ENCODE measurements around the gene EDAR. TPM values are rescaled to one million over a fixed set of nuclear protein-coding genes. Genes with fewer than 3 reads are reported as not detected.

Gene EDAR
- total and polyA plus RNA-seq, 7 donors: under 0.01 to 0.87 TPM; not detected in 5

DNA sequence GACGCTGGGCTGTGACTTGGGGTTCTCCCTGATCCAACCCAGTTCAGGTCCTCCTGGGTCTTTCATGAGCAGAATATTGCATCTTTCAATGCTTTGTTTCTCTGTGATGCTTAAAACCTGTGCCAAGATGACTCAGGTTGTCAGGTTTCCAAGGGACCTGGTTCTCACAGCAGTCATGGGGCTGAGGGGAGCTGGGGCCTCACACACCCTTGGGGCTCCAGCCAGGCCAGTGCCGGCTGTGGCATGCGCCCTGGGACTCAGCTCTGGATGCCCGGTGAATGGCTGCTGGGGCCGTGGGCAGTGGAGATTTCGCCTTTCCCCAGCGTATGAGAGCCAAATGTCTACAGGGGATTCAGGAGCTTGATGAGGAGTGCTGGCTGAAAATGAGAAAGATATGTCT is 29.6 kb downstream of the EDAR start:
- no peak overlapping the region for H3K27ac ChIP-seq
- no peaks in the 10 kb centered on the region for H3K27me3 ChIP-seq
- no peak for TF ChIP-seq POLR2A (IDR thresholded peaks at IDR 0.05)
- no peaks in the 10 kb centered on the region for H3K9me3 ChIP-seq
- H3K36me3 ChIP-seq: no peaks in the 10 kb centered on the region
- no peak overlapping the region for H3K4me3 ChIP-seq
- intact Hi-C loops (cut with DNase I): no loop called here
- H3K4me1 ChIP-seq: no peaks in the 10 kb centered on the region
- 79 to 93% methylated on average over 7 of the region's 7 CpGs for WGBS, 2 donors
- no peak for DNase-seq

GRCh38 chr2:108958632-108959341 is 30.2 kb downstream of the EDAR start:
- intact Hi-C loops (cut with DNase I): no loop called here
- H3K9me3 ChIP-seq: no peaks in the 10 kb centered on the region
- TF ChIP-seq POLR2A (IDR thresholded peaks at IDR 0.05) (no peak), POLR2AphosphoS5 (IDR thresholded peaks at IDR 0.05) (no peak), EP300 (IDR thresholded peaks at IDR 0.05) (no peak)
- TF ChIP-seq, protein P1, sequence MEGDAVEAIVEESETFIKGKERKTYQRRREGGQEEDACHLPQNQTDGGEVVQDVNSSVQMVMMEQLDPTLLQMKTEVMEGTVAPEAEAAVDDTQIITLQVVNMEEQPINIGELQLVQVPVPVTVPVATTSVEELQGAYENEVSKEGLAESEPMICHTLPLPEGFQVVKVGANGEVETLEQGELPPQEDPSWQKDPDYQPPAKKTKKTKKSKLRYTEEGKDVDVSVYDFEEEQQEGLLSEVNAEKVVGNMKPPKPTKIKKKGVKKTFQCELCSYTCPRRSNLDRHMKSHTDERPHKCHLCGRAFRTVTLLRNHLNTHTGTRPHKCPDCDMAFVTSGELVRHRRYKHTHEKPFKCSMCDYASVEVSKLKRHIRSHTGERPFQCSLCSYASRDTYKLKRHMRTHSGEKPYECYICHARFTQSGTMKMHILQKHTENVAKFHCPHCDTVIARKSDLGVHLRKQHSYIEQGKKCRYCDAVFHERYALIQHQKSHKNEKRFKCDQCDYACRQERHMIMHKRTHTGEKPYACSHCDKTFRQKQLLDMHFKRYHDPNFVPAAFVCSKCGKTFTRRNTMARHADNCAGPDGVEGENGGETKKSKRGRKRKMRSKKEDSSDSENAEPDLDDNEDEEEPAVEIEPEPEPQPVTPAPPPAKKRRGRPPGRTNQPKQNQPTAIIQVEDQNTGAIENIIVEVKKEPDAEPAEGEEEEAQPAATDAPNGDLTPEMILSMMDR (IDR thresholded peaks at IDR 0.05): no peak
- no peak for DNase-seq
- no peaks in the 10 kb centered on the region for H3K27me3 ChIP-seq
- no peaks in the 10 kb centered on the region for H3K4me1 ChIP-seq
- no peak overlapping the region for H3K27ac ChIP-seq
- H3K36me3 ChIP-seq: no peaks in the 10 kb centered on the region
- no peak overlapping the region for H3K4me3 ChIP-seq
- 74 to 89% methylated on average over 7 of the region's 7 CpGs for WGBS, 2 donors

- DNase-seq: no peak
These were observed 31.0 kb downstream of the EDAR start for GRCh38 chr2:108958002-108958401.

DNA sequence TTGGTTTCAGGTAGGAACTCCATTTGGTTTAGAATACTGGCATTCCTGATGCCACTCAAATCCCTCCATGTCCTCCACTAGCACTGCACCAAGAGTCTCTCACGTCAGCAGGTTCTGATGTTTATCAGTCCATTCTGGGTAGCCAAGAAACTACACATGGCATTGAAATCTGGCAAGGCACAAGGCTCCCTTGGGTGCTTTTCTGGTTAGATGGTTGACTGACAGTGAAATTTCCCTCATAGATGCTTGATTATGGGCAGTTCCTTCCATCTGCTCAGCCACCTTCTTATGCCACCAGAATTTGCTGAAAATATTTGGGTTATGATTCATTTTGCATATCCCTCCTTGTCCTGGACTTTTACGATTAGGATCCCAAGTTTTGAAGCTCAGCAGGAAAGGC is 32.6 kb downstream of the EDAR start:
- TF ChIP-seq POLR2AphosphoS5 (IDR thresholded peaks at IDR 0.05) (no peak), POLR2A (IDR thresholded peaks at IDR 0.05) (no peak), EP300 (IDR thresholded peaks at IDR 0.05) (no peak)
- TF ChIP-seq, protein P1 (IDR thresholded peaks at IDR 0.05): no peak
- intact Hi-C loops (cut with DNase I): no loop called here
- H3K4me1 ChIP-seq: no peaks in the 10 kb centered on the region
- no peak for DNase-seq
- no peak overlapping the region for H3K27ac ChIP-seq
- WGBS, 2 donors: 87 to 88% methylated on average over 2 of the region's 2 CpGs
- H3K4me3 ChIP-seq: no peak overlapping the region
- no peaks in the 10 kb centered on the region for H3K36me3 ChIP-seq
- H3K9me3 ChIP-seq: peaks cover 0 to 6% (median 0%) of the 10 kb centered on the region in 4 donors
- H3K27me3 ChIP-seq: no peaks in the 10 kb centered on the region

More at GRCh38 chr2:108958002-108958401, 31.0 kb downstream of the EDAR start:
- TF ChIP-seq POLR2AphosphoS5 (IDR thresholded peaks at IDR 0.05): no peak
- TF ChIP-seq, protein P1 (IDR thresholded peaks at IDR 0.05): no peak
- TF ChIP-seq POLR2A (IDR thresholded peaks at IDR 0.05): no peak
- TF ChIP-seq EP300 (IDR thresholded peaks at IDR 0.05): no peak
- intact Hi-C loops (cut with DNase I): no loop called here
- no peak overlapping the region for H3K27ac ChIP-seq
- no peaks in the 10 kb centered on the region for H3K36me3 ChIP-seq
- H3K4me1 ChIP-seq: no peaks in the 10 kb centered on the region
- H3K27me3 ChIP-seq: no peaks in the 10 kb centered on the region
- peaks cover 0 to 1% (median 0%) of the 10 kb centered on the region in 4 donors for H3K9me3 ChIP-seq
- 14 to 49% methylated on average over 8 of the region's 8 CpGs for WGBS, 2 donors
- H3K4me3 ChIP-seq: no peak overlapping the region

GRCh38 chr2:108950369-108951135 is 38.5 kb downstream of the EDAR start:
- WGBS, 2 donors: 66 to 70% methylated on average over 4 of the region's 4 CpGs
- H3K9me3 ChIP-seq: peaks cover 0 to 6% (median 1%) of the 10 kb centered on the region in 4 donors
- no peaks in the 10 kb centered on the region for H3K36me3 ChIP-seq
- H3K4me3 ChIP-seq: no peak overlapping the region
- H3K27ac ChIP-seq: no peak overlapping the region
- H3K27me3 ChIP-seq: no peaks in the 10 kb centered on the region
- no peak for DNase-seq
- intact Hi-C loops (cut with DNase I): no loop called here
- no peak for TF ChIP-seq EP300 (IDR thresholded peaks at IDR 0.05)
- no peak for TF ChIP-seq POLR2AphosphoS5 (IDR thresholded peaks at IDR 0.05)
- TF ChIP-seq, protein P1 (IDR thresholded peaks at IDR 0.05): no peak
- TF ChIP-seq POLR2A (IDR thresholded peaks at IDR 0.05): no peak
- H3K4me1 ChIP-seq: no peaks in the 10 kb centered on the region

Data from sigmoid colon (tissue), 7 donors.